Testis (tissue), 2 donors: ENCODE results near the gene DCAF17.

Experiments
- CTCF ChIP-seq, 3 experiments: fragments of 450-650 bp in 2 of 3; fragments of 200-600 bp in 1 of 3; sonication (generic) in 1 of 3; IDR thresholded peaks; one replicate each; pipeline ENCODE4 v1.5.1; 2016 to 2019; ENCODE audit warnings: antibody characterized with exemption in 3 of 3, mild to moderate bottlenecking in 2 of 3, moderate library complexity in 1 of 3
- POLR2A ChIP-seq: fragments of 450-650 bp; IDR thresholded peaks from one replicate; pipeline ENCODE4 v1.6.1; 2017; ENCODE audit warnings: antibody characterized with exemption, mild to moderate bottlenecking, moderate library complexity

- TF ChIP-seq CTCF (IDR thresholded peaks at IDR 0.05) (no peak), POLR2A (no peak)
Measured at GRCh38 chr2:171514908-171515582, 81.0 kb downstream of the DCAF17 start.
